RCC 7860 (cell line): ENCODE data around the gene SORCS2.

Experiments used
- DNase-seq: peaks from one replicate; pipeline ENCODE4 v3.0.0-alpha.2; 2015; ENCODE audit warnings: low spot score
- FAIRE-seq: peaks from 2 replicates; lab custom pipeline; 2012; peaks lifted over from hg19 to GRCh38; lab: Jason Lieb, UNC

Gene SORCS2

DNA sequence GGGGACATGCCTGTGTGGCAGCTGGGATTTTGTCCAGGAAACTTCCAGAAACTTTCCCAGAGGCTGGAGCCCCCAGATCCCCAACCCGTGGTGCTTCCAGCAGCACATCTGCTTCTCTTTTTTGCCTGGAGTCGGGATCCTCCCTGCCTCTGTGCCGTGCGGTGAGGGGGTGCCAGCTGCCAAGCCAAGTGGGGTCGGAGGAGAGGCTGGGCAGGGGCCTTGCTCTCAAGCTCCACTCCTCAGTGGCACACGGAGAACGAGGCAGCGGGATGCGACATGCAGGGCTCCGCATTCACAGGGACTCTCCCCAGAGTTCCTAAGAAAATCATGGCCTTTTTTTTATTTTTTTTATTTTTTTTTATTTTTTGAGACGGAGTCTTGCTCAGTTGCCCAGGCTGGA lies 121.7 kb downstream of the SORCS2 start:
- FAIRE-seq (no peak), DNase-seq (no peak)

DNA sequence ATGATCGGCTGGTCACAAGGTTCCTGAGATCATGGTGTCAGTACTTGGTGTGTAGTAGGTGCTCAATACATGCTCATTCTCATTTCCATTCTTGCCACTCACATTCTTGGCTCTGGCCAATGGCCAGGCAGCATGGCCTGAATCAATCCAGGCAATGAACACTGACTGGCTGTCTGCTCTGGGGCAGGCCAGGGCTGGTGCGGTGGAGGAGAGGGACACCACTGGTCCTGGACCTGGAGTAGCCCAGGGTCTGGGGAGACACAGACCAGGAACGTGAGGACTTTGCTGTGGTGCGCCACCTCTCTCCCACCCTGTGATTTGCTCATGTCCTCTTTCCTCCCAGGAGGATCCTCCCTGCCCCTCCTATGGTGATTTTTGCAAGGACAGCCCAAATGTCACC lies 122.9 kb downstream of the SORCS2 start:
- FAIRE-seq = no peak

DNA sequence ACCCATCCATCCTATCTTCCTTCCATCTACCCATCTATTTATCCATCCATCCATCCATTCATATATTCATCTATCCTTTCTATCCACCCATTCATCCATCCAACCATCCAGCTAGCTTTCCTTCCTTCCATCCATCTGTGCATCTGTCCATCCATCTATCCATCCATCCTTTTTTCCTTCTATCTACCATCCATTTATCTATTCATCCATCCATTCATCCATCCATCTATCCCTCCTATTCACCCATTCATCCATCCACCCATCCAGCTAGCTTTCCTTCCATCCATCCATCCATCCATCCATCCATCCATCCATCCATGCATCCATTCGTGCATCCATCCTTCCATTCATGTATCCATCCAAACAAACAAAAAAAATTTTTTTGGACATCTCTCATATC lies 123.6 kb downstream of the SORCS2 start:
- DNase-seq (no peak), FAIRE-seq (no peak)

More for the DNA sequence above, 122.9 kb downstream of the SORCS2 start:
- no peak for DNase-seq

- DNase-seq = no peak
- no peak for FAIRE-seq
Observed at GRCh38 chr4:7319024-7319423, 126.7 kb downstream of the SORCS2 start.

DNA sequence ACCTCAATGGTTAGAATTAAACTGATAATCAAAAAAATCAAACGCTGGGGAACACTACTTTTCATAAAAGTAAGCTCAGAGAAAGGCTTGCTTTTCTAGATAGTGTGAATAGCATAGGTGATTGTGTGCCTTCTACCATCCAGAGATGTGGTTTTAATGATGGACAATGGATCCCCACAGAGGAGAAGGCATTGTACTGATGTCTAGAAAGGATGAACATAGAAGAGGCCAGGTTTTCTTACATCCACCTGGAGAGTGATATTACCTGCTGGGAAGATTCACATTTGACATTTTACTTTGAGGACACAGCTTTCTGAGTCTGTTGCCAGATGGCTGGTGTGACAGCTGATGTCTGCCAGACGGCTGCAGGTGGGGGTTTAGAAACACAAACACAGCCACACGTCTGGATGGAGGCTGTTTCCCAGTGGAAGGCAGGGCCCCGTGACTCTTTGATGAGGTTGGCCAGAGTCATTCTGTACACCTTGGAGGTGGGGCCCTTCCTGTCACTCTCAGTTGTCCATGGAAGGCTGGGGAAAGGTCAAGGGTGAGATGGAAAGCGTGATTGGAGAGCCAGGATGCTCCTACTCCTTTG lies 128.0 kb downstream of the SORCS2 start:
- FAIRE-seq (no peak), DNase-seq (no peak)

DNA sequence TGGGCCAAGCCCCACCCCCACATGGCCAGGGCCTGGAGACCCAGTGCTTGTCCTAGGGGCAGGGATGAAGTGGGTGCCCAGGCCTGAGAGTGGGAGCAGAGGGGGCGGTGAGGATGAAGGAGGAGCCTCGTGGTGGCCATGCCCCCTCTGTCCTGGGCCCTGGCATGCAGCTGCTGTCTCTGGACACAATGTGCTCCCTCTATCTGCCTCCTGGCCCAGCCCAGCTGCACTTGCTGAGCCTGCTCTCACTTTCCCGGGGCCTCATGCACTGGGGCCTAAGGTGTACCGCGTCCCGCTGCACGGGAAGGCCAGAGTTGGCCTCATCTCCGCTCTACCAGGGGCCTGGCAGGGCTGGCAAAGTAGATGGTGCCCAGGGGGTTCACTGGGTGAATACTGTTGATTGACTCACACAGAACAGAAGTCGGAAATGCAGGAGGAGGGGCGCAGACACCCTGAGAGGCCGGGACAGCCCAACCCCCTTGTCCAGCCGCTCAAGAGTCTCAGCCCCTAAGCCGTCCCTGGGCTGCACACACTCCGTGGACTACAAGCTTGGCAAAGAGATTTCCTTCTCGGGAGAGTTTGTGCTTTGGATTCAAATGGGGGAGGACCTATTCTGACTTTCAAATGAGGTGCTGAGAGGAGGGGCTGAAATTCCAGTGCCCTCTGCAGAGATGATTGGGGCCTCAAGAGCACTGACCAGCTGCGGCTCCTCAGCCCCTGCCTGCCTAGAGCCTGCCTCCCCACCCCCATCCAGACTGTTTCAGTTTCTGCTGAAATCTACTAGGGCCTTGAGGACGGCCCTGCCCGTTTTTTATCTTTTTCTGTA lies 130.0 kb downstream of the SORCS2 start:
- FAIRE-seq (no peak), DNase-seq (no peak)

DNA sequence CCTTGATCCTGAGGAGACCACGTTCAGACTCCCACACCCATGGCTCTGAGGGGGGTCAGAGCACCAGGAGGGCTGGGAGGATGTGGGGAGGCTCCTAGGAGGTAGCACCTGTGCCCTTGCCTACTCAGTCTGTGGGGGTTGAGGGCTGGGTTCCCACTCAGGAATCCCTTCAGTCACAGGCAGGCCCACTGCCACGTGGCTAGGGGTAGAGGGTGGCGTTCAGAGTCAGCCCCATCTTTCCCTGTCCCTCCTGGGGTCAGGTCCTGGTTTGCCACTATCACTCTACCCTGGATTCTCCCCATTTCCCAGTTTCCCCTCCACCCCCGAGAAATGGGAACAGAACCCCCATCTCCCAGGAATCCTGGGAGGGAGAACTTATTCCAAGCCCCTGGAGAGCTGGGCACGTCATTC lies 131.1 kb downstream of the SORCS2 start:
- no peak for FAIRE-seq
- DNase-seq = no peak

DNA sequence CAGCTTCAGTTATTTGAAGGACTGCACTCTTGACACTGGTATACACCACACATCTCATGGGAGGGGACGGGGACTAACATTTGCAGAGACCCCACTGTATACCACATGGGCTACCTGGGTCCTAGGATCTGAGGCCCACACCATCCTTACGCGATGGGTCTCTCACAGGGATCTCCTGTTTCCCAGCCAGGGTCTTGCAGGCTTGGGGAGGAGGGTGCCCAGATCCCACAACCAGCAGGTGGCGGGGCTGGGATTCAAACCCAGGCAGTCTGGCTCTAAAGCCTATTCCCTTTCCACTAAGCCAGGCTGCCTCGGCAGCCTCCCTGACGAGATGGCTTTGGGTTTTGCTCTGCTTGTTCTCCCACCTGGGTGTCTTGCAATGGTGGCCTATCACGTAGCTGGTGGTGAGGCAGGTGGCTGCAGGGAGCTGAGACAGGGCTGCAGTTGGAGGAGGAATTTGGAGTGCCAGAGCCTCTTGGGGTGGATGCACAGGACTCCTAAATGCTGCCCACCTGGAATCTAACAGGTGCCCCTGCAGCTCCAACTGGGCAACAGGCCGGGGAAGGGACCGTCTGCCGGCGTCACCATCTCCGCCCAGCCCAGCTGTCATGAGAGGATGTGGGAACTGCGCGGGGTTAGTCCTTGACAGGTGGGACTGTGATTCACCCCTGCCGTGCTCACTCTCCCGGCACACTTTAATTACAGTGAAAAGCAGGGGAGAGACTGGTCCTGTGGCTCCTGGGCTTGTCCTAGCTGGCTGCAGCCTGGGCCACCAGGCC lies 131.7 kb downstream of the SORCS2 start:
- peak; percentile 44 for DNase-seq
- FAIRE-seq = no peak

DNA sequence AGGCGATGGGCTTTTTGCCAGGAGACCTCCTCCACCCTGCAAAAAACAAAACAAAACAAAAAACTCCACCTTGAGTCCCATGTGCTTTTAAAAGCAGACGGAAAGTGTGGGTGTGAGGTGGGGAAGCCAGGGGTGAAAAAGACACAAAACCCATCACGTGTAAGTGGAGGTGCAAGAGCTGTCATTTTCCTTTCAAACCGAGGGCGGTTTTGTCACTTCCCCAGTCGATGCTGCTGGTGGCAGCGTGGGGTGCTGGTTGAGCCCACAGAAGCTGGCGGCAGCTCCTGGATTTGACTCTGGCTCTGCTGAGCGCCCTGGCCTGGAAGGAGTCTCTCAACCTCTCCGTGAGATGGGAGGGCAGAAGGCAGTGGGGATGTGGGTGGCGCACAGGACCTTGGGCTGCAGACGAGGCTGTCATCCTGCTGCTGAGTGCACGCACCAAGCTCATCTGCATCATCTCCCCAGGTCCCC lies 132.3 kb downstream of the SORCS2 start:
- DNase-seq (no peak), FAIRE-seq (no peak)

GRCh38 chr4:7325541-7325940 lies 133.2 kb downstream of the SORCS2 start:
- FAIRE-seq (no peak), DNase-seq (no peak)

DNA sequence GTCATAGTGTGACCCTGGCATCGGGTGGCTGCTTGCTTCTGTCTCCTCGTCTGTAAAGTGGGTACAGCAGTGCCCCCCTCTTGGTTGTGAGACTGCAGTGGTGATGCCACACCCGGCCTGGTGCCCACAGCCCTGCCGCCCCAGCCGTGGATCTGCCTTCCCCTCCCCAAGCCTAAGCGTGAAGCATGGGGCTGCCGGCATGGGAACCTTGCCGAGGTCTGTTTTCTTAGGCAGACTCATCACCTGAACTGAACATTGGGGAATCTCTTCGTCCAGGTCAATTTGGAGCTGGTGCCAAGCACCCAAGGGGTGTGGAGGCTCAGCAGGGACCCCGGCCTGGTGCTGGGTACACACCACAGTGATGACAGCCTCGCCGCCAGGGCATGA lies 134.0 kb downstream of the SORCS2 start:
- DNase-seq (no peak), FAIRE-seq (no peak)

GRCh38 chr4:7326693-7327340 lies 134.5 kb downstream of the SORCS2 start:
- FAIRE-seq = no peak
- DNase-seq = no peak

GRCh38 chr4:7327341-7327885 lies 135.1 kb downstream of the SORCS2 start:
- FAIRE-seq = no peak

GRCh38 chr4:7328162-7328912 lies 136.0 kb downstream of the SORCS2 start:
- no peak for FAIRE-seq
- no peak for DNase-seq

More at GRCh38 chr4:7327341-7327885, 135.1 kb downstream of the SORCS2 start:
- DNase-seq = no peak

- DNase-seq = peak; percentile 69
- FAIRE-seq = peak; percentile 49
Observed at GRCh38 chr4:7328913-7329638, 136.7 kb downstream of the SORCS2 start.

- DNase-seq = no peak
- no peak for FAIRE-seq
Observed at GRCh38 chr4:7330031-7330596, 137.8 kb downstream of the SORCS2 start.

GRCh38 chr4:7330811-7331681 lies 138.7 kb downstream of the SORCS2 start:
- DNase-seq (no peak), FAIRE-seq (no peak)

DNA sequence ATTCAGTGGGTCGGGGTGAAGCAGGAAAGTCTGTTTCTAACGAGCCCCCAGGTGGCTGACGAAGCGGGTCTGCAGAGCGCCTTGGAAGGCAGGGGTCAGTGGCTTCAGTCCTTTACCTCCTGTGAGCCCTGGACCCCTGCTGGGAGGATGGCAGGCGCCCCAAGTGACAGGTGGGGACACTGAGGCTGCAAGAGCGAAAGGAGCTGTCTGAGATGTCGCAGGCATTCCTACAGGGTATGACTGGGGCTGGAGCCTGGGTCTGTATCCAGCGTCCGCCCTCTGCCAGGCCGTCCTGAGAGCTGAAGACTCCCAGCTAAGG lies 139.3 kb downstream of the SORCS2 start:
- FAIRE-seq (no peak), DNase-seq (no peak)
